ENCODE data around the gene C17orf58.

DNA sequence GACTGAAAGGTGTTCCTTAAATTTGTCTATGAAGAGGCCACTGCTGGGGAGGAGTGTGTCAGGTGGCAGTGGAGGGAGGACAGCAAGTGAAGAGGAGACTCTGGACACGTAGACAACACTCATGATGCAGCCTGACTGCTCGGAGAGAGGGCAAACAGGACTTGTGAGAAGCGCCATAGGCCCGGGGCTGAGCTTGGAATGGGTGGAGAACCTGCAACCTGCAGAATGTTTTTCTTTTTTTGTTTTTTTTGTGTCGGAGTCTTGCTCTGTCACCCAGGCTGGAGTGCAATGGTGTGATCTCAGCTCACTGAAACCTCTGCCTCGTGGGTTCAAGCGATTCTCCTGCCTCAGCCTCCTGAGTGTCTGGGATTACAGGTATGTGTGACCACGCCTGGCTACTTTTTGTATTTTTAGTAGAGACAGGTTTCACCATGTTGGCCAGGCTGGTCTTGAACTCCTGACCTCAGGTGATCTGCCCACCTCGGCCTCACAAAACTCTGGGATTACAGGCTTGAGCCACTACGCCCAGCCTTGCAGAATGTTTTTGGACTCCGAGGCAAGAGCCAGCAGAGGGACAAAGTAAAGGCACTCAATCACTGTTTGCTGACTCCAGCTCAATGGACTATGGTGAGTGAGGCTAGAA, 18.9 kb upstream of the C17orf58 start:
- TF ChIP-seq RAD21 (IDR thresholded peaks at IDR 0.05; ENCODE audit: low read length) (no peak), EP300 (IDR thresholded peaks at IDR 0.05; ENCODE audit: borderline replicate concordance in 1 of 2, low read depth in 1 of 2, low read length in 1 of 2) (no peak), POLR2AphosphoS5 (IDR thresholded peaks at IDR 0.05; ENCODE audit: low read depth, low read length) (no peak)
- TF ChIP-seq, protein P1, sequence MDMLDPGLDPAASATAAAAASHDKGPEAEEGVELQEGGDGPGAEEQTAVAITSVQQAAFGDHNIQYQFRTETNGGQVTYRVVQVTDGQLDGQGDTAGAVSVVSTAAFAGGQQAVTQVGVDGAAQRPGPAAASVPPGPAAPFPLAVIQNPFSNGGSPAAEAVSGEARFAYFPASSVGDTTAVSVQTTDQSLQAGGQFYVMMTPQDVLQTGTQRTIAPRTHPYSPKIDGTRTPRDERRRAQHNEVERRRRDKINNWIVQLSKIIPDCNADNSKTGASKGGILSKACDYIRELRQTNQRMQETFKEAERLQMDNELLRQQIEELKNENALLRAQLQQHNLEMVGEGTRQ (IDR thresholded peaks at IDR 0.05; ENCODE audit: borderline replicate concordance, low read depth, low read length), result no peak
